Esophagus squamous epithelium (tissue), 5 donors: ENCODE measurements around the gene MBOAT1. TPM values are rescaled to one million over a fixed set of nuclear protein-coding genes. Genes with fewer than 3 reads are reported as not detected.

Experiments
- DNase-seq: peaks from one replicate; lab custom pipeline; 2025; lab: John Stamatoyannopoulos, UW
- H3K27ac ChIP-seq, 4 donors: fragments of 200-600 bp; sonication (generic); one replicate each; pipeline ENCODE4 v1.5.1; 2016 to 2019; ENCODE audit warnings: mild to moderate bottlenecking in 1 of 4
- H3K27me3 ChIP-seq, 4 donors: fragments of 200-600 bp; sonication (generic); 1 replicate in 3 of 4; 2 replicates in 1 of 4; pipeline versions ENCODE4 v1.5.1 to v1.6.0; 2017 to 2021; ENCODE audit warnings: antibody characterized with exemption in 1 of 4
- H3K36me3 ChIP-seq, 3 donors: fragments of 200-600 bp; sonication (generic); one replicate each; pipeline ENCODE4 v1.5.1; 2016 to 2019
- H3K4me1 ChIP-seq, 3 donors: fragments of 200-600 bp; sonication (generic); one replicate each; pipeline ENCODE4 v1.5.1; 2017 to 2019
- H3K4me3 ChIP-seq, 4 donors: fragments of 200-600 bp; sonication (generic); 1 replicate in 3 of 4; 2 replicates in 1 of 4; pipeline ENCODE4 v1.5.1; 2016 to 2019; ENCODE audit warnings: mild to moderate bottlenecking in 2 of 4, moderate library complexity in 1 of 4
- H3K9me3 ChIP-seq, 3 donors: fragments of 200-600 bp; sonication (generic); one replicate each; pipeline ENCODE4 v1.5.1; 2016 to 2019
- POLR2A ChIP-seq, 4 donors: fragments of 450-650 bp; IDR thresholded peaks; one replicate each; pipeline ENCODE4 v1.6.1; 2017; ENCODE audit warnings: antibody characterized with exemption in 4 of 4, mild to moderate bottlenecking in 4 of 4, moderate library complexity in 3 of 4
- WGBS, 2 donors: methylation state at CpG; one replicate each; pipeline ENCODE4 v1.1.5; 2018; 5-methylcytosine and 5-hydroxymethylcytosine counted together
- intact Hi-C: fragments of 100-400 bp; cut with DNase I; formaldehyde crosslinking; loops from one replicate; pipeline ENCODE4 v1.15.0; 2022
- total RNA-seq, 4 donors: library from RNA; depleted of rRNA; stranded (reverse); fragments of >200 nt; gene quantifications; one replicate each; pipeline ENCODE4 v1.1.0, GENCODE V29; 2016
- TF ChIP-seq, protein P1 (sequence below), 6 experiments: fragments of 450-650 bp in 4 of 6; fragments of 200-600 bp in 2 of 6; sonication (generic) in 2 of 6; IDR thresholded peaks; one replicate each; pipeline ENCODE4 v1.5.1; 2016 to 2019; ENCODE audit warnings: antibody characterized with exemption in 6 of 6, mild to moderate bottlenecking in 4 of 6, moderate library complexity in 4 of 6
- donor health status: DM: yes; HTN: yes; CAD: no.

Gene MBOAT1
- total RNA-seq, 4 donors from 2014 or later = 5.2 to 12.8 (median 12.0) TPM

DNA sequence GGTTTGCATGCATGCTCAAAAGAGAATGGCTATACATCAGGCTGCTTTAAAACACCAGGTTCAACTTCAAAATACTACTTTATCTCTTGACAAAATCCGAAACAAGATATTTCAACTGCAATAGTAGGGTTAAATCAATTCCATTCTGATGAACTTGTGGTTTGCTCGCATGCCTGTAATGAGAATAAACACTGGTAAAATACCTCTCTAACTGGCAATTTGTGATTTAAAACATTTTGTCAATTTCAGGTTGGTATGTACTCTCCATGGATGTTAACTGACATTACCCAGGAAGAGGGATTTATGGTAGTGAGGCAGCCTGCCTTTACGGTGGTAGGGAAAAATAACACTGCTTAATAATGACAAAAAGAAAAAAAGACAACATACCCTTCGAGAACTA is 74.4 kb downstream of the MBOAT1 start:
- Histone ChIP-seq H3K4me3 (no peak overlapping the region), H3K9me3 (no peaks in the 10 kb centered on the region), H3K27me3 (no peaks in the 10 kb centered on the region), H3K27ac (no peak overlapping the region), H3K4me1 (no peaks in the 10 kb centered on the region), H3K36me3 (peaks cover 0 to 53% (median 0%) of the 10 kb centered on the region in 3 donors)
- intact Hi-C loops = no loop called here
- 79 to 94% methylated on average over 4 of the region's 4 CpGs for WGBS, 2 donors
- no peak for TF ChIP-seq POLR2A (IDR thresholded peaks at IDR 0.05)
- DNase-seq = no peak

DNA sequence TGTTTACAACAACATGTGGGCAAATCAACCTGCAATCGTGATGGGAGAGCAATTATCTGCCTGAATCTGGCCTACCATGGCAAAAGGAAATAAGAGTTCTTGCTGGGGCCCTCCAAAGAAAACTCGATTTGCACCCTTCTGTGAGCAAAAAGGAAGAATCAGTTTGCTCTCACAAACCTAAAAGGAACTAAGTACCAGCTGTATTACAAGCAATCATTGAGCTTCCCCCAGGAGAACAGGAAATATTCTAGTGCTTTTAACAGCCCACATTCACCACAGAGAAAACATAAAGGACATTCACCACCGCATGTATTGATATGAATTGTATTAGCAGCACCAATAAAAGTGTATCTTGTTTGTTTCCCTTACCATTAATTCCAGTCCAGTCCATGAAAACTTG is 75.0 kb downstream of the MBOAT1 start:
- Histone ChIP-seq H3K4me3 (no peak overlapping the region), H3K4me1 (no peaks in the 10 kb centered on the region), H3K27ac (no peak overlapping the region), H3K9me3 (no peaks in the 10 kb centered on the region), H3K36me3 (peaks cover 0 to 47% (median 0%) of the 10 kb centered on the region in 3 donors), H3K27me3 (no peaks in the 10 kb centered on the region)
- WGBS, 2 donors = 69 to 73% methylated on average over 3 of the region's 3 CpGs
- intact Hi-C loops = no loop called here
- no peak for DNase-seq
- TF ChIP-seq, protein P1, sequence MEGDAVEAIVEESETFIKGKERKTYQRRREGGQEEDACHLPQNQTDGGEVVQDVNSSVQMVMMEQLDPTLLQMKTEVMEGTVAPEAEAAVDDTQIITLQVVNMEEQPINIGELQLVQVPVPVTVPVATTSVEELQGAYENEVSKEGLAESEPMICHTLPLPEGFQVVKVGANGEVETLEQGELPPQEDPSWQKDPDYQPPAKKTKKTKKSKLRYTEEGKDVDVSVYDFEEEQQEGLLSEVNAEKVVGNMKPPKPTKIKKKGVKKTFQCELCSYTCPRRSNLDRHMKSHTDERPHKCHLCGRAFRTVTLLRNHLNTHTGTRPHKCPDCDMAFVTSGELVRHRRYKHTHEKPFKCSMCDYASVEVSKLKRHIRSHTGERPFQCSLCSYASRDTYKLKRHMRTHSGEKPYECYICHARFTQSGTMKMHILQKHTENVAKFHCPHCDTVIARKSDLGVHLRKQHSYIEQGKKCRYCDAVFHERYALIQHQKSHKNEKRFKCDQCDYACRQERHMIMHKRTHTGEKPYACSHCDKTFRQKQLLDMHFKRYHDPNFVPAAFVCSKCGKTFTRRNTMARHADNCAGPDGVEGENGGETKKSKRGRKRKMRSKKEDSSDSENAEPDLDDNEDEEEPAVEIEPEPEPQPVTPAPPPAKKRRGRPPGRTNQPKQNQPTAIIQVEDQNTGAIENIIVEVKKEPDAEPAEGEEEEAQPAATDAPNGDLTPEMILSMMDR (IDR thresholded peaks at IDR 0.05) = no peak
- TF ChIP-seq POLR2A (IDR thresholded peaks at IDR 0.05) = no peak

DNA sequence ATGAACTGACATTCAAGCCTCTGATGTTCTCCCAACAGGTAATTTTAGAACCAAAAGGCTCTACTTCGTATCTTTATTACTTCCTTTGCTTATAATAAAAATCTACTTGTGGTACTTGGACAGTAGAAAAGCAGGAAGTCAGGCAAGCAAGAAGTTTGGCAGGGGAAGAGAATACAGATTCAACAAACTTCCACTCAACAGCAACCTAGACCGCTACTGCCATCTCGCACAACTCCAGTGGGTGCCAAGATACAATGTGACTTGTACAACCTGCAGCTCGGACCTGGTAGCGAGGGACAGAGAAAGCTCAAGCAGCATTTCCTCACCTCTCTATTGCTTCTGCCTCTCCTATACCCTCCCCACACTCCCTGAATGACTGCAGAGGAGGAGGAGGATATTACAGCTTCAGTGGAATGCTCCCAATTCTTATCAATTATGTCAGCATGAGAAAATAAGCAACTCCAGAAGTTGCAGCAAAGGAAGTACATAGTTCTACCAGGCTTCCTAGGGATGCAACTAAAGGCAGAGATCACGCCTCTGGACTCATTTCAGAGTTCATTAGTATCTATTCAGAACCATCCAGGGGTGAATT is 76.5 kb downstream of the MBOAT1 start:
- peaks cover 0 to 45% (median 0%) of the 10 kb centered on the region in 3 donors for H3K36me3 ChIP-seq
- DNase-seq = no peak
- no peak for TF ChIP-seq POLR2A (IDR thresholded peaks at IDR 0.05)
- TF ChIP-seq, protein P1 (IDR thresholded peaks at IDR 0.05) = no peak
- intact Hi-C loops = no loop called here
- H3K9me3 ChIP-seq = no peaks in the 10 kb centered on the region
- H3K4me3 ChIP-seq = no peak overlapping the region
- H3K27me3 ChIP-seq = no peaks in the 10 kb centered on the region
- H3K4me1 ChIP-seq = no peaks in the 10 kb centered on the region
- H3K27ac ChIP-seq = no peak overlapping the region
- WGBS, 2 donors = 77 to 85% methylated on average over 6 of the region's 6 CpGs

DNA sequence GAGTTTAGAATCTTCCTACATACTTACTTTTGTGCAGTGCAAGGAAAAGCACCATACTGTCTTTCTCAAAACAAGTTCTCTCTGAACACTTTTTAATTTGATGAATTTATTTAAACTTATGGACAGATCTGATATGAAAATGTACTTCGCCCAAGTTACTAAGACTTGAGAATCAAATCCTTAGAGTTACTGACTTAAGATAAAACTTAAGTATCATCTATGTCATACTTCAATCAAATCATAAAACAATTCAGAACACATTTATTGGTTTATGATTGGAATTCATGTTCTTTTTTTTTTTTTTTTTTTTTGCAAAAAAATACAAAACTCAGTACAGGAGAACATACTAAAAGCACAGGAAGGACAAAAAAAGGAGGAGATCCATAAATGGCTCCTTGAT is 77.7 kb downstream of the MBOAT1 start:
- no peak for DNase-seq
- no peak for TF ChIP-seq POLR2A (IDR thresholded peaks at IDR 0.05)
- TF ChIP-seq, protein P1 (IDR thresholded peaks at IDR 0.05) = no peak
- 90 to 91% methylated on average over 1 of the region's 1 CpG for WGBS, 2 donors
- peaks cover 0 to 40% (median 0%) of the 10 kb centered on the region in 3 donors for H3K36me3 ChIP-seq
- H3K9me3 ChIP-seq = no peaks in the 10 kb centered on the region
- no peak overlapping the region for H3K27ac ChIP-seq
- H3K27me3 ChIP-seq = no peaks in the 10 kb centered on the region
- no peak overlapping the region for H3K4me3 ChIP-seq
- intact Hi-C loops = no loop called here
- no peaks in the 10 kb centered on the region for H3K4me1 ChIP-seq

DNA sequence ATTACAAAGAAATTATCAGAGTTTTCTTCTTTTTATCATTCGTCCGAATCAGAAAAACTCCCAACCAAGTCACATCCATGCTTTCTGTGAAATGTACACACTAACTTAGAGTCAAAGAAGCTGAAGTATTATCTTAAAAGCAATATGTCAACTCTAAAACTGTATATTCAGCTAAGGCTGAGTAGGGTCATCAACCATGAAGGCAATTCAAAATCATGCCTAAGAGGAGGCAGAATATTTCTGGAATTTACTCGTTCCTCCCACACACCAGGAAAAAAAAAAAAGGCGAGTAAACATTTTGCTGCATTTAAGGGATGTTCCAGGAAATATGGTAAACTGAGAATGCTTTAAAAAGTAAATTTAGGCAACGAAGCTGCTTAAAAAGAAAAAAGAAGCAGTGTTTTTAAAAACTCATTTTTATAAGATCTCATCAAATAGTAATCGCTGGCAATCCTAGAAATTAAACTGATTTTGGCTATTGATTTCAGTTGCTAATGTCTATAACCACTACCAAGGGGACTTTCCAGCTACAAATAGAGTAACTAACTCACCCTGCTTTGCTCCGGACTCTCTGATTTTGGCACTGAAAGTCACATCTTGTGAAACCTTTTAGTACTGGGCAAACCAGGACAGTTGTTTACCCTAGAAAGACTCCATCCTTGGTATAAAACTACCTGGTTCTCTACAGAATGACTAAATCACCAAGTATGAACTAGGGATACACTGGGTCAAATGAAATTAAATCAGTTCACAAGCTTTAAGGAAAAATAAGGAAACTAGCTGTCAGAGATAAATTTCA is 82.8 kb downstream of the MBOAT1 start:
- 78 to 80% methylated on average over 7 of the region's 7 CpGs for WGBS, 2 donors
- Histone ChIP-seq H3K27me3 (no peaks in the 10 kb centered on the region), H3K4me3 (no peak overlapping the region), H3K36me3 (peaks cover 0 to 53% (median 0%) of the 10 kb centered on the region in 3 donors), H3K27ac (peak overlapping the region in 1 of 4 donors; percentile 7), H3K4me1 (peaks cover 0 to 8% (median 0%) of the 10 kb centered on the region in 3 donors), H3K9me3 (no peaks in the 10 kb centered on the region)
- no peak for DNase-seq
- intact Hi-C loops = no loop called here
- no peak for TF ChIP-seq POLR2A (IDR thresholded peaks at IDR 0.05)
- TF ChIP-seq, protein P1 (IDR thresholded peaks at IDR 0.05) = no peak
